ENCODE results near the gene PCGF5.

GRCh38 chr10:91247360-91248111, 27.1 kb downstream of the PCGF5 start:
- TF ChIP-seq EZH2 (IDR thresholded peaks at IDR 0.05; ENCODE audit: low read depth) (no peak), CTCF (conservative IDR thresholded peaks at IDR 0.05) (no peak)

Data from PC-9 (cell line).